HG03103 (cell line): Measurements from ENCODE around the gene MADCAM1.
"Not testable (repeated sequence)": the region's sequence is repeated elsewhere in the genome, so short reads cannot be mapped to it uniquely, and the experiment has no call there.

ENCODE experiments used
- ATAC-seq: cut with Tn5 transposase; IDR thresholded peaks from one replicate; pipeline ENCODE4 v1.9.1; 2021; ENCODE audit warnings: low read depth; ENCODE audit not compliant: unreplicated experiment

MADCAM1 gene

DNA sequence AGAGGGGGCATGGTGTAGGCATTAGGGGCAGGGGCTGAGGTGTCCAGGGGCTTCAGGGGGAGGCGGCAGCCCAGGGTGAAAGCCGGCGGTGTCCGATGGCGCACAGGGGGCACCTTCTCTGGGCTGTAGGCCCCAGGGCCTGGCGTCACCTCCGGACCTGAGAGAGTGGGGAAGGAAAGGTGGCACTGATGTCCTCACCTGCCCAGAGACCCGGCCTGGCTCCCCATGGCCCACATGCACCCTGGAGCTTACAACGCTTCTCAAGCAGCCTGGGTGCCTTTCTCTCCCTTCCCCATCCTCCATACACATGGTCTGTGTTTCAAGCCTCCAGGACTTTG is 32.1 kb upstream of the MADCAM1 start:
- ATAC-seq = no peak

GRCh38 chr19:465056-465816 is 31.1 kb upstream of the MADCAM1 start:
- ATAC-seq = no peak

- no peak for ATAC-seq
These were observed 28.7 kb upstream of the MADCAM1 start for GRCh38 chr19:467554-467953.

DNA sequence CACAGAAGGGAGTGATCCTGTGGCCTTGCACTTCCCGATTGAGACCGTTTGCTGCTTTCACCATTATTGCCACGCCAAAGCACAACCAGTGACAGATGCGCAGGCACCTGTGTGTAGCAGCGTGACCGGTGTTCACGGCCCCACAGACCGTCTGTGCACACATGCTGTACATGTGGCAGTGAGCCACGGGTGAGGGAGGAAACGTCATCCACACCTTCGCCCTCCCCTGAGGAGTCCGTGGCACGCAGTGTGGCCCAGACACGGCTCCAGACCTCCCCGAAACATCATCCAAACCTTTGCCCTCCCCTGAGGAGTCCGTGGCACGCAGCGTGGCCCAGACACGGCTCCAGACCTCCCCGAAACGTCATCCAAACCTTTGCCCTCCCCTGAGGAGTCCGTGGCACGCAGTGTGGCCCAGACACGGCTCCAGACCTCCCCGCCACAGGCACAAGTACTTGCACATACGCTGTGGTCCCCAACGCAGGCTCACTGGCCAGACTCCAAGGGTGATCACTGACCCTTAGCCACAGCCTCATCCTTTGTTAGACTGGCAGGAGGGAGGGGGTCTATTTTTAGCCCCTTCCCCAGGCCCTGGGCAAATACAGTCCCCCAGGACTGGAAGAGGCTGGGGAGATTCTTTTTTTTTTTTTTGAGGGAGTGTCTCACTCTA is 27.6 kb upstream of the MADCAM1 start:
- no peak for ATAC-seq

DNA sequence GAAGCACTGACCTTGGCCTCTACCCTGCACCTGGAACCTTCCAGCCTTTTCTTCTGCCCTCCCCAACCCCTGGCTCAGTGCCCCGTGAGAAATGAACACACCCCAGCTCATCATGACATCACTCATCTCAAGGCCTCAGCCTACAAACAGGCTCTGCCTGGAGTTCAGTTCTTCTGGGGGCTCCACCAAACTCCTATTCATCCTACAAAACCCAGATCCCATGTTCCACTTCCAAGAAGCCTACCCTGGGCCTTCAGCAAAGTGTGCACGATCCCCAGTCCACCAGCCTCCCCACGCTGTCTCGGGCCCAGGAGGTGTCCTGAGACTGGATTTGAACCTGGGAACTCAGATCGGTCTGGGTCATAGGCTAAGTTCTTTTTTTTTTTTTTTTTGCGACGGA is 26.5 kb upstream of the MADCAM1 start:
- no peak for ATAC-seq

- no peak for ATAC-seq
These were observed 25.6 kb upstream of the MADCAM1 start for GRCh38 chr19:470701-471100.

GRCh38 chr19:472005-472858 is 24.1 kb upstream of the MADCAM1 start:
- no peak for ATAC-seq

GRCh38 chr19:474126-475078 is 21.9 kb upstream of the MADCAM1 start:
- no peak for ATAC-seq

DNA sequence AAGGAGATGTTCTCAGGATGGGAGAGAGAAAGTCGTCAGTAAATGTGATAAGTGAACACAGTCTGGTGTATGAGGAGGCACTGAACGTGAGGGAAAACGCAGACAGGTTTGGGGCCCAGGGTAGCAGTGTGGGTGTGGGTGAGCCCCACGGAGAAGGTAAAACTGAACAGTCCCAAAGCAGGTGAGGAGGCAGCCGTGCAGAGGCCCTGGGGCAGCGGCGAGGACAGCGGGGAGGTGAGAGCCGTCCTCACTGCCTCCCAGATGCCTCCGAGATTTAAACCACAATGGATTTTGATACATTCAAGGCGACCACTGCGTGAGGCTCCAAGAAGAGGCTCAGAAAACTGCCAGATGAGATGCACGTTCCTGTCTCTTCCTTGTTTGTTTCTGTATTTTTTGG is 20.9 kb upstream of the MADCAM1 start:
- ATAC-seq = no peak

DNA sequence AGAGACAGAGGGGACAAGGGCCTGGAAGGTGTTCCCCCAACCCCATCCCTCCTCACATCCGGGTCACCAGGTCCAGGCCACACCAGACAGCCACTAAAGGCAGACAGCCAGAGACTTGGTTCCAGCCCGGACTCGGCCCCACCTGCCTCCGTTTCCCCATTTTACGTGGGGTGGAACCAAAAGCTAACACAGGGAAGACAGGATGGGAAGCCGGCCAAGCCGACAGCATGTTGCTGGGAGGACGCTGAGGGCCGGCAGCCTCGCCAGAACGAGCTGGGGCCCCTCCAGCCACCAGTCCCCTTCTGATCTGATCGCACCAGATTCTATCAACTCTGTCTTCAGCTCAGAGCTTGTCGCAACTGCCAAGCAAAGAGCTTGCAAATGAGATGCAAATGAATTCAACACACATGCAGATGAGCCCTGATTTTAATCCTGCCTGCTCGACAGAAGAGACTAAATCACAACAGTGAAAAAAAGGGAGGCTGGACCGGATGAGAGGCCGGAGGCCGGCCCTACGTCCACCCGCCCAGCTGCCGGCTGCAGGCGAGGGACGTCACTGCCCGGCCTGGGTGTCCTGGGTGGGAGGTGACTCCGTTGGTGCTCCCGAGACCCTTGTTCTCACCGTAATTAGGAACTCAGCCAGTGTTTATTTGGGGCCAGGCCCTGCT is 17.9 kb upstream of the MADCAM1 start:
- ATAC-seq = no peak

- ATAC-seq = no peak
These were observed 17.3 kb upstream of the MADCAM1 start for GRCh38 chr19:478976-479375.

- ATAC-seq = no peak
These were observed 16.1 kb upstream of the MADCAM1 start for GRCh38 chr19:480016-480855.

DNA sequence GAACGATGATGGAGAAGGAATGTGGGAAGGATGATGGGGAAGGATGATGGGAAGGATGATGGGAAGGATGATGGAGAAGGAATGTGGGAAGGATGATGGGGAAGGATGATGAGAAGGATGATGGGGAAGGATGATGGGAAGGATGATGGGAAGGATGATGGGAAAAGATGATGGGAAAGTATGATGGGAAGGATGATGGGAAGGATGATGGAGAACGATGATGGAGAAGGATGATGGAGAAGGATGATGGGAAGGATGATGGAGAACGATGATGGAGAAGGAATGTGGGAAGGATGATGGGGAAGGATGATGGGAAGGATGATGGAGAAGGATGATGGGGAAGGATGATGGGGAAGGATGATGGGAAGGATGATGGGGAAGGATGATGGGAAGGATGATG is 15.2 kb upstream of the MADCAM1 start:
- not testable (repeated sequence) for ATAC-seq

- no peak for ATAC-seq
These were observed 13.9 kb upstream of the MADCAM1 start for GRCh38 chr19:482186-483041.

GRCh38 chr19:483332-484072 is 12.8 kb upstream of the MADCAM1 start:
- no peak for ATAC-seq

GRCh38 chr19:484494-484893 is 11.8 kb upstream of the MADCAM1 start:
- ATAC-seq = no peak

- ATAC-seq = no peak
These were observed 11.2 kb upstream of the MADCAM1 start for GRCh38 chr19:485077-485476.
